GM06990 (cell line): ENCODE data around the gene MAP2K1.
"Not testable (repeated sequence)": the region's sequence is repeated elsewhere in the genome, so short reads cannot be mapped to it uniquely, and the experiment has no call there.

Experiments
- DNase-seq: peaks from one replicate; pipeline ENCODE4 v3.0.0-alpha.2; 2011; ENCODE audit not compliant: insufficient read length; ENCODE audit errors: extremely low read depth
- H3K27me3 ChIP-seq: replicated peaks from 2 replicates; pipeline ENCODE4 v1.6.0; 2011; ENCODE audit warnings: low read length; ENCODE audit not compliant: control insufficient read depth, insufficient read depth
- H3K36me3 ChIP-seq: 2 replicates; pipeline ENCODE4 v1.5.1; 2011; ENCODE audit warnings: low read length; ENCODE audit not compliant: control insufficient read depth, insufficient read depth
- H3K4me3 ChIP-seq: replicated peaks from 2 replicates; pipeline ENCODE4 v1.5.1; 2011; ENCODE audit warnings: low read depth, mild to moderate bottlenecking, control low read depth, low read length
- TF ChIP-seq, protein P1 (sequence below): IDR thresholded peaks from 2 replicates; pipeline ENCODE4 v1.5.1; 2011; ENCODE audit warnings: low read length, control low read depth, mild to moderate bottlenecking, inconsistent platforms; ENCODE audit not compliant: insufficient read depth, poor library complexity, severe bottlenecking

MAP2K1 gene

GRCh38 chr15:66456211-66456610 lies 69.5 kb downstream of the MAP2K1 start:
- Histone ChIP-seq H3K36me3 (peaks cover 6% of the 10 kb centered on the region), H3K4me3 (no peak overlapping the region), H3K27me3 (no peaks in the 10 kb centered on the region)
- DNase-seq, result no peak
- TF ChIP-seq, protein P1, sequence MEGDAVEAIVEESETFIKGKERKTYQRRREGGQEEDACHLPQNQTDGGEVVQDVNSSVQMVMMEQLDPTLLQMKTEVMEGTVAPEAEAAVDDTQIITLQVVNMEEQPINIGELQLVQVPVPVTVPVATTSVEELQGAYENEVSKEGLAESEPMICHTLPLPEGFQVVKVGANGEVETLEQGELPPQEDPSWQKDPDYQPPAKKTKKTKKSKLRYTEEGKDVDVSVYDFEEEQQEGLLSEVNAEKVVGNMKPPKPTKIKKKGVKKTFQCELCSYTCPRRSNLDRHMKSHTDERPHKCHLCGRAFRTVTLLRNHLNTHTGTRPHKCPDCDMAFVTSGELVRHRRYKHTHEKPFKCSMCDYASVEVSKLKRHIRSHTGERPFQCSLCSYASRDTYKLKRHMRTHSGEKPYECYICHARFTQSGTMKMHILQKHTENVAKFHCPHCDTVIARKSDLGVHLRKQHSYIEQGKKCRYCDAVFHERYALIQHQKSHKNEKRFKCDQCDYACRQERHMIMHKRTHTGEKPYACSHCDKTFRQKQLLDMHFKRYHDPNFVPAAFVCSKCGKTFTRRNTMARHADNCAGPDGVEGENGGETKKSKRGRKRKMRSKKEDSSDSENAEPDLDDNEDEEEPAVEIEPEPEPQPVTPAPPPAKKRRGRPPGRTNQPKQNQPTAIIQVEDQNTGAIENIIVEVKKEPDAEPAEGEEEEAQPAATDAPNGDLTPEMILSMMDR, result no peak

GRCh38 chr15:66459818-66460615 lies 73.3 kb downstream of the MAP2K1 start:
- TF ChIP-seq, protein P1, result no peak
- peaks cover 6% of the 10 kb centered on the region for H3K36me3 ChIP-seq
- no peak for DNase-seq
- no peaks in the 10 kb centered on the region for H3K27me3 ChIP-seq
- H3K4me3 ChIP-seq, result no peak overlapping the region

DNA sequence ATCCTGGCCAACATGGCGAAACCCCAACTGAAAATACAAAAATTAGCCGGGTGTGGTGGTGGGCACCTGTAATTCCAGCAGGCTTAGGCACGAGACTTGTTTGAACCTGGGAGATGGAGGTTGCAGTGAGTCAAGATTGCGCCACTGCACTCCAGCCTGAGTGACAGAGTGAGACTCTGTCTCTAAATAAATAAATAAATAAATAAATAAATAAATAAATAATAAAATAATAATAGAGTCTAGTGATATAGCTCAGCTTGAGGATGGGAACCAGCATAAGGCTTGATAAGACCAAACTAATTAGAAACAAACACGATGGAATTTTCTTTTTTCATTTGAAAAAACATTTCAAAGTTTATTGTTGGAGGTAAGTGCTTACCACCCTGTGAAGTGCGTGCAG lies 74.6 kb downstream of the MAP2K1 start:
- DNase-seq, H3K27me3 ChIP-seq, H3K4me3 ChIP-seq, H3K36me3 ChIP-seq: not testable (repeated sequence)

DNA sequence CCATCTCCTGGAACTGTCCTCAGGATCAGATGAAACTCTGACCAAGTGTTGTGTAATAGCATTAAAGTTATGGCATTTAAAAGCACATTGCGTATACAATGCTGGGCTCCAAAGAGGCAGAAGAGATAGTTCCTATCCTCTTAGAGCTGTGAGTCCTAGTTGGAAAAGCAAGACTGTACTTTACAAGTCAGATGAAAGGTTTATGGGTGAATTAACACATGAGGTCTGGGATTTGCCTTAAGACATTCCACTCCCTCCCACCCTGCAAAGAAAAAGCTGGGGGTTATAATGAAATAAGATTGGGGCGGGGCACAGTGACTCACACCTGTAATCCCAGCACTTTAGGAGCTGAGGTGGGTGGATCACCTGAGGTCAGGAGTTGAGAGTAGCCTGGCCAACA lies 75.2 kb downstream of the MAP2K1 start:
- TF ChIP-seq, protein P1, result no peak
- H3K4me3 ChIP-seq, result no peak overlapping the region
- H3K36me3 ChIP-seq, result peaks cover 6% of the 10 kb centered on the region
- DNase-seq, result no peak
- no peaks in the 10 kb centered on the region for H3K27me3 ChIP-seq

GRCh38 chr15:66462627-66463026 lies 75.9 kb downstream of the MAP2K1 start:
- TF ChIP-seq, protein P1, result no peak
- Histone ChIP-seq H3K36me3 (peaks cover 6% of the 10 kb centered on the region), H3K4me3 (no peak overlapping the region), H3K27me3 (no peaks in the 10 kb centered on the region)
- DNase-seq, result no peak

- not testable (repeated sequence) for H3K4me3 ChIP-seq, H3K27me3 ChIP-seq, DNase-seq, H3K36me3 ChIP-seq
Observed at GRCh38 chr15:66465294-66465693, 78.6 kb downstream of the MAP2K1 start.

- not testable (repeated sequence) for H3K36me3 ChIP-seq, DNase-seq, H3K27me3 ChIP-seq, H3K4me3 ChIP-seq
Observed at GRCh38 chr15:66467162-66468040, 80.7 kb downstream of the MAP2K1 start.

DNA sequence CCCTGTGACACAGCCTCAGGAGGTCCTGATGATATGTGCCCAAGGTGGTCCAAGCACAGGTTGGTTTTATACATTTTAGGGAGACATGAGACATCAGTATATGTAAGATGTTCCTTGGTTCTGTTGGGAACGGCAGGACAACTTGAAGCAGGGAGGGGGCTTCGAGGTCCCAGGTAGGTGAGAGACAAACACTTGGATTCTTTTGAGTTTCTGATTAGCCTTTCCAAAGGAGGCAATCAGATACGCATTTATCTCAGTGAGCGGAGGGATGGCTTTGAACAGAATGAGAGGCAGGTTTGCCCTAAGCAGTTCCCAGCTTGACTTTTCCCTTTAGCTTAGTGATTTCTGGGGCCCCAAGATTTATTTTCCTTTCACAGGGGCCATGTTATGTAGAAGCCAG lies 84.1 kb downstream of the MAP2K1 start:
- H3K27me3 ChIP-seq, H3K36me3 ChIP-seq, H3K4me3 ChIP-seq, DNase-seq: not testable (repeated sequence)
